HS-27A (cell line): ENCODE data around the gene CDH13.
"Not testable (repeated sequence)": the region's sequence is repeated elsewhere in the genome, so short reads cannot be mapped to it uniquely, and the experiment has no call there.

ENCODE experiments used
- DNase-seq: peaks from one replicate; pipeline ENCODE4 v3.0.0-alpha.2; 2012; ENCODE audit warnings: low read depth, missing footprints

The CDH13 gene

DNA sequence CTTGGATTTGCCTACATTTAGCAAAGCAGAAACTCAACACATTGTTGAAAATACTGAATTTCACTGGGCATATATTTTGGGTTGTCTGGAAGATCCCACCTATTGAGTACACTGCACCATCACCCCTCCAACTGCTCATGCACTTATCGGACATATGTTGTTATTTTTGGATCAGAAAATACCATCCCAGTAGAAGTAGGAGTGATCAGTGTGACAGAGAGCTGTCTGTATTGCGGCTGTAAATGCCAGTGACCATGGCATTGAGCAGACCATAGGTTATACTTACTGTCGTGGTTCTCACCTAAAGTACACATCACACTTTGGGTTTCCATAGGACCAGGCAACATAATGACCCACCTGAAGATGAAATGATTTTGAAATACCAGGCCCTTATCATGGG is 264.7 kb downstream of the CDH13 start:
- DNase-seq, result no peak

DNA sequence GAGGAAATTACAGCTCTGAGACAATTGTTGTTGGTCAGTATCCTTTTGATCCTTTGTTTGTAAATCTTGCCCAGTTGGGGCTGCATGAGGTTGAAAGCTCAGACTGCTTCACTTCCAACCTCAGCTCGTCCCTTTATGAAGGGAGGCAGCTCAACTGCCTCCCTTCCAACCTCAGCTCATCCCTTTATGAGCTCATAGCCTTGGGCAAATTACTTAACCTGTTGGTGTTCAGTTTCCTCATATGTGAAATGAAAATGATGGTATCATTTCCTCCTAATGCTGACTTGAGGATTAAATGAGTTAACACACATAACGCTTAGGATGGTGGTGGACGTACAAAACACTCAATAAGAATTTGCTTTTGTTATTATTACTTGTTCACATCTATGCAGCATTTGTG is 265.1 kb downstream of the CDH13 start:
- no peak for DNase-seq

DNA sequence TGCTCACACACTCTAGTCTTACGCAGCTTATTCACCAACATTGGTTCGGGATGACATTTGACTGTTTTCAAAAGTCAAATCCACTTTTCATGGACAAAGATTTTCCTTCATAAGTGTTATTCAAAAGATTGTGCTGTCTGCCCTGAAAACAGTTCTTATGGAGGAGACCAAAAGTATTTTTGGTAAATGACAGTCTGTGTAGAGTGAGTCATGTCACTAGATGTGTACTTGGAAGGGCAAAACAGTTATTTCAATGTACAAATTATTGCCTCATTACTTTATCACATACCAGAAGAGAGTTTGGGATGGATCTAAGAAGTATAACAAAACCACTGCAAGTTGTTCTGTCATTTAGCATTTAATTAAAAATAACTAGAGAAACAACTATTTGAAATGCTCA is 265.6 kb downstream of the CDH13 start:
- no peak for DNase-seq

GRCh38 chr16:82895843-82896242 is 269.1 kb downstream of the CDH13 start:
- no peak for DNase-seq

DNA sequence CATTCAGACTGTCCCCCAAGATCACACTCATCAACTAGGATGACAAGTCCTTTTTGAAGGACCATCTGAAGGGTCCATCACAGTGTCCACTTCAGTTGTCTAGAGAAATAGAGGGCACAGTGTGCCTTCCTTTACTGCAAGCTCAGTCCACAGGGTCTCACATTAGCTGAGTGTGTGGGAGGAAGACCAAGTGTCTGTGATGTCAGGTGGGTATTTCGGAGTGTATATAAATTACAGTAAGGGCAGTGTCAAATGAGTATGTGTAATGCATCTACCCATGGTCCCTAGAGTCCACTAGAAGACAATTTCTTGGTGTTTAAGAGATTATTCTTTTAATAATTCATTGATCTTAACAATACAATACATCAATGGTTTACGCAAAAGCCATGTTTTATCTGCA is 272.2 kb downstream of the CDH13 start:
- DNase-seq, result no peak

- no peak for DNase-seq
These were observed 273.1 kb downstream of the CDH13 start for GRCh38 chr16:82899731-82900450.

GRCh38 chr16:82900559-82900958 is 273.8 kb downstream of the CDH13 start:
- no peak for DNase-seq

DNA sequence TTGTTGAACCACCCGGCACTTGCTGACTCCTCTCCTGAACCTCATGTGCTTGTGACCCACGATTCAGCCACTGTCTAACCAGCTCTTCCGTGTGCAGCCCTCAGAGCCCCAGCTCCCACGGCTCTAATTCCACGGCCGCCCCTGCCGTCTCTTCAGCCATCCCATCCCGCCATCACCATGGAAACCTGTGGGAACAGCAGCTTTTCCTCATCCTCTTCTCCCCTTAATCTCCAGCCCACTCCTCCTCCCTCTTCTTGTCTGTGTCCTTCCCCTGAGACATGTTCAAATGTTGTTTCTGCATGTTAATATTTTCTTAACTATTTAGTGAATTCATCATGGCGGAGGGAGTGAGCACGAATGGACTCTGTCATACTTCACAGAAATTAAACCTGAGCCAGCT is 285.2 kb downstream of the CDH13 start:
- no peak for DNase-seq

DNA sequence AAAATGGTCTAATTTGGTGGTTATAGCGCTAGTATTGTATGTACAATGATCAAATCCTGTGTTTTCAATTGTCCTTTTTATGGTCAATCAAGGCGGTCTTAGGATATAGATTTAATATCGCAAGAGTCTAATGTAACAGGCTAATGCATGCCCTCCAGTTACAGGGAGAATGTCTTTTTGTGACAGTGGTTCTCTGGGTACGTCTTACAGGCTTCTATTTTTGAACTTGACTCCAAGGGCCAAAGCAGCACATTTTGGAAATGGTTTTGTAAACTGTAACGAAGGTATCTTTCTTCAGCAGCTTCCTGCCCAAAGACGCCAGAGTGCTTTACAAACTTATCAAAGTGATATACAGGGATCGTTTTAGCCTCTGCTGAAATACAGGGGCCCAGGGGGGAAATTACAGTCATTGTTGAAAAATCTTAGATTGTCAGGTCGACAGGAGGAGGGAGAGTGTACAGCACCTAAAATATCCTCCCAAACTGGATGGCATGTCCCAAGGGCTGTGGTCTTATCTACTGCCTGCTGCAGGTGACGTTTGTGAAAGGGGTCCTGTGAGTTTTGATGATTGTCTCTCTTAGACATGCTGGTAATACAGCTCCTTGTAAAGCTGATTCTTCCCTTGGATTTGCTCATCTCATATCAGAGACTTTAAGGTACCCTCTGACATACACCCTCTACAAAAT is 288.5 kb downstream of the CDH13 start:
- no peak for DNase-seq

DNA sequence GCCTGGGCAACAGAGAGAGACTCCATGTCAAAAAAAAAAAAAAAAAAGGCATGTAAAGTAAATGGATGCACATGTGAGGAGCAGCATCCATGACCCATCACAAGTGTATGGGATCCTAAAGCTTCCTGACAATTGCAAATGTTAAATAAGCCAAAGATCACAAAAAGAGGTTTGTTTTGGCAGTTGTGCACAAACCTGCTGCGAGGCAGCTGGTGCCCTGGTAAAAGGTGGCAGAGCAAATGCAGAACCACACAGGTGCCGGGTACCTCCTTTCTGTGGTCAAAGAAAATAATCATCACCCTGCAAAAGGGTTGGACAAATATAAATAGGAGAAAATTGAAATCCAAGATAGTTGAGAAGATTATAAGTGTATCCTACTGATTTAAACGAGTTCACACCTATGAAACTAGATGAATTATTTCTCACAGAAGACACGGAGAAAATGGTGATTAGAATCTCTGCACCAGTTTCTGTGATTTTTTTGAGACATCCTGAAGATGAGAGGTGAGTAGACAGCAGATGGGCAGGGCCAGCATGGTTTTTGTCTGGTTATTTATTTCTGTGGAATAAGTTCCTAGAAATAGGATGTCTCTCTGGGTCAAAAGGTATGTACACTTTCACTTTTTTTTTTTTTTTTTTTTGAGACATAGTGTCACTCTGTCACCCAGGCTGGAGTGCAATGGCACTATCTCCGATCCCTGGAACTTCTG is 291.3 kb downstream of the CDH13 start:
- DNase-seq, result no peak

DNA sequence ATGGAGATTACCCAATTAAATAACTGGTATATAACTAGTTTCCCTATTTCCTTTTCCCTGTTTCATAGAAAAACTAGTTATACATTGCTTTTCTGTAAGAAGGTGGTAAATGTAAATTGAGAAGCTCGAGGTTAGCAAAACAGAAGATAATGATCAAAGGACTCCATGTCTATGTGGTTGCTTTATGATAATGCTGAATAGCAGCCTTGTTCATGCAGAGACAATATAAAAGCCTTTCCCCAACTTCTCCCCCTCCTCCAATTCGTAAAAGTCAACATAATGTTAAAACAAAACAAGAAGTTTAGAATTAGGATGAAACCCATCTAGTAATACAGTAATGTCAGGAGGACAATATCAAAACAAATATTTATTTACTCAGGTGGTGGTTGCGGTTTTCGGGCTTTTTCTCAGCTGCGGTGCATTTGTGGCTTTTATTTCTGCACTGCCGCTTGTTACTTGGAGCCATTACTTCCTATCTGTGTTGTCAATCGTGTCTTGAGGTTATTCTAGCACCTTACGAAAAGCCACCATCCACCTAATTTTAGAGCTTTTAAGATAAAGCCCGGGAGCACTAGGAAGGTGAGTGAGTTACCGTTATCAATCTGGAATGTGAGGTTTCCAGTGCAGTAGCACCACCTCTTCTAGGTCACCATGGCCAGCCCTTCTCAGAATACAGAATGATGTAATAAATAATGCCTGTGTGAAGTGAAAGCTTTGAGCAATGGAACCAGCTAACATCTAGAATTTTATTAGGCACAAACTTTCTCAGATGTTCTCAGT is 297.5 kb downstream of the CDH13 start:
- DNase-seq, result no peak

GRCh38 chr16:82926500-82926899 is 299.7 kb downstream of the CDH13 start:
- no peak for DNase-seq

- not testable (repeated sequence) for DNase-seq
These were observed 307.2 kb downstream of the CDH13 start for GRCh38 chr16:82933933-82934332.

GRCh38 chr16:82935766-82936165 is 309.0 kb downstream of the CDH13 start:
- DNase-seq, result no peak

GRCh38 chr16:82936941-82937551 is 310.3 kb downstream of the CDH13 start:
- peak; percentile 11 for DNase-seq

DNA sequence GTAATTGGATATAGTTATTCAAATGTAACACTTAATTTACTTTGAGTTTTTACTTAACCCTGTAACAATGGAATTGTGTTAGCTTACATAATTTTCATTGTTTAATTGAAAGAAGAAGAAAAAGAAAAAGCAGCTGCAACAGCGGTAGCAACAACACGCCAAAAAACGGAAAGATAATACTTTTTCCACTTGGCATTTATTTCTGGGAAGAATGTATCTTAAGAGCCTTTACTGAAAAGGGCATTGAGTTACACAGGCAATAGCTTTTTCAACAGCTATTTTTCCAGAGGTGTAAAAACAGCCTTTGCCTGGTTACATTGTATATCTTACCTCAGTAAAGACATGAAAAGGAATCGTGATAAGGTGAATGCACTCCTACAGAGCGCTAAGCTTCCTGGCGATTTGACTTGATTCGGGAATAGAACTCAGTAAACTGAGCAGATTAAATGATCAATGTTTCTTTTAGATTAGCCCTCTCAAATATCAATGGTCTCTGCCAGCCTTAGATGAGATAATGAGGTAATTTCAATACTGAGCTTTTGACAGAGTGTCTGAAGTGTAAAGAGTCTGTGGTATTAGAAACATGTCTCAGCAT is 311.3 kb downstream of the CDH13 start:
- DNase-seq, result no peak

DNA sequence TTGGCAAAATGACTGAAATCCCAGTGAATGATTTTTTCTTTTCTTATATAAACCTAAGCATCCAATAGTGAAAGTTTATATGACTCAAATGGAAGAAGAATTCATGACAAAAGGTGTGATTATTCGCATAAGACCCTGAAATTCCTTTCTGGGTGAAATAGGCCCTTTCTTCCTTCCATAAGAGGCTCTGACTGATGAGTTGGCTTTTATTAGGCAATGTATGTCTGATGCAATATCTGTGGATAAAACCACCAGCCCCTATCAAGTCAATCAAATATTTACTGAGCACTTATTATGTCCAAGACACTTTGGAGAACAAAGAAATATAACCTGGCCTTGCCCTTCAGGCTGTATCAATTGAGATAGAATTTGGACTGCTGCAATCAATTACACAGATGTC is 316.6 kb downstream of the CDH13 start:
- DNase-seq, result no peak

DNA sequence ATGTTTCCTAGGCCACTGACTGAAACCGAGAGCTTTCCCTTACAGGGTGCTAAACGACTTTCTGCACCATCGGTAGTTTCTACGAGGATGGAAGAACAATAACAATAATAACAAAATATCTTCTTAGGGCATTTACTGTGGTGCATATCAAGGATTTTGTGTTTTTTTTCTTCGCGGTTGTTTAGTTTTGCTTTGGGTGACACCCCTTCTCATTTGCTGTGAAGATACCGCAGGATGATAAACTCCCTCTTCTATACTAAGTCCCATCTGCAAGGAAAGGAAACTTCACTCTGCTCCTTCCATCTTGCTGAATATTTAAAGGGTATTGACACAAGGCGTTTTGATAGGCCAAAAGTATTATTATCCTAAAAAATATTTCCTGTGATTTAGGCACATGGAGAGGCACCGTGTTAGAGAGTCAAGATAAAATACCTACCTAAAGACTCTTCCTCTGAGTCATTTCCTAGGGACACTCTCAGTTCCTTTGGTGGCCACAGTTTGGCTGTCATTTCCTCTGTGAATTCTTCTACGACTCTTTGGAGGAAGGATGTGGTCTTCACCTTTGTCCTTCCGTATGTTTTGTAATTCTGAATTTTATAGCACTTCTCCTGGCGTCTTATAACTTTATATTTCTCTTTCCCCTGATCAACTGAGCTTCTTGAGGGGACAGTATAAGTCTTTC is 318.8 kb downstream of the CDH13 start:
- no peak for DNase-seq

- no peak for DNase-seq
These were observed 320.9 kb downstream of the CDH13 start for GRCh38 chr16:82947698-82948097.

DNA sequence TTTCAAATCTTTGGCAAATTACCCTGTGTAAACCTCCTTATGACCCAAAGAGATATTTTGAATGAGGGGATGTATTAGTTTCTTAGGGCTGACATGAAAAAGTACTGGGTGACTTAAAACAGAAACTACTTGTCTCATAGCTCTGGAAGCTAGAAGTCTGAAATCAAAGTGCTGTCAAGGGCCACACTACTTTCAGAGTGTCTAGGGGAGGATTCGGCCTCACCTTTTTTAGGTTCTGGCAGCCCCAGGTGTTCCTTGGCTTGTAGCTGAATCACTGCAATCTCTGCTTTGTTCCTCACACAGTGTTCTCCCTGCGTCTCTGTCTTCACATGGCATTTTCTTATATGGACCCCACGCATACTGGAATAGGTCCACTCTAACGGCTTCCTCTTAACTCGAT is 322.2 kb downstream of the CDH13 start:
- no peak for DNase-seq

- no peak for DNase-seq
These were observed 326.7 kb downstream of the CDH13 start for GRCh38 chr16:82953517-82953916.
